Measurements from ENCODE around the gene LHX1.

The LHX1 gene

GRCh38 chr17:36923814-36924221, 13.5 kb upstream of the LHX1 start:
- DNase-seq = no peak

- no peak for DNase-seq
These were observed 11.0 kb upstream of the LHX1 start for GRCh38 chr17:36926226-36926625.

GRCh38 chr17:36926701-36927100, 10.6 kb upstream of the LHX1 start:
- DNase-seq = no peak

- DNase-seq = no peak
These were observed 8.6 kb upstream of the LHX1 start for GRCh38 chr17:36928471-36929345.

GRCh38 chr17:36929851-36930582, 7.3 kb upstream of the LHX1 start:
- DNase-seq = no peak

- no peak for DNase-seq
These were observed 6.7 kb upstream of the LHX1 start for GRCh38 chr17:36930583-36930900.

- DNase-seq = no peak
These were observed 6.1 kb upstream of the LHX1 start for GRCh38 chr17:36931096-36931696.

GRCh38 chr17:36931697-36932382, 5.4 kb upstream of the LHX1 start:
- DNase-seq = no peak

GRCh38 chr17:36932383-36932693, 4.9 kb upstream of the LHX1 start:
- no peak for DNase-seq

GRCh38 chr17:36932694-36933511, 4.4 kb upstream of the LHX1 start:
- DNase-seq = no peak

- no peak for DNase-seq
These were observed 3.6 kb upstream of the LHX1 start for GRCh38 chr17:36933512-36934143.

- DNase-seq = no peak
These were observed 3.1 kb upstream of the LHX1 start for GRCh38 chr17:36934144-36934691.

GRCh38 chr17:36934692-36935630, 2.3 kb upstream of the LHX1 start:
- DNase-seq = no peak

- no peak for DNase-seq
These were observed 1.4 kb upstream of the LHX1 start for GRCh38 chr17:36935671-36936454.

- DNase-seq = no peak
These were observed 747 bp upstream of the LHX1 start for GRCh38 chr17:36936455-36937000.

- DNase-seq = no peak
These were observed 787 bp downstream of the LHX1 start for GRCh38 chr17:36937959-36938565.

GRCh38 chr17:36938566-36939051, 1.3 kb downstream of the LHX1 start:
- DNase-seq = no peak

- DNase-seq = no peak
These were observed 2.0 kb downstream of the LHX1 start for GRCh38 chr17:36939052-36939801.

Data from DMS 273 treated with DMSO at 0.1 percent for 48 hours (cell line).